Endodermal cell (in vitro differentiated cells): ENCODE measurements around the gene FAHD2A. TPM values are rescaled to one million over a fixed set of nuclear protein-coding genes. Genes with fewer than 3 reads are reported as not detected.

ENCODE experiments used
- DNase-seq: peaks from one replicate; pipeline ENCODE4 v3.0.0-alpha.2; 2017
- H3K27ac ChIP-seq: 2 replicates; pipeline ENCODE4 v1.5.1; 2013; ENCODE audit warnings: mild to moderate bottlenecking, low read depth, low read length, moderate library complexity
- H3K27me3 ChIP-seq: 2 replicates; pipeline ENCODE4 v1.6.1; 2013; ENCODE audit warnings: mild to moderate bottlenecking, low read length, moderate library complexity; ENCODE audit not compliant: insufficient read depth, control insufficient read depth, poor library complexity, severe bottlenecking
- H3K36me3 ChIP-seq: 2 replicates; pipeline ENCODE4 v1.7.0; 2013; ENCODE audit warnings: mild to moderate bottlenecking, low read length, moderate library complexity; ENCODE audit not compliant: control insufficient read depth, insufficient read depth
- H3K4me1 ChIP-seq: one replicate; pipeline ENCODE4 v1.7.0; 2013; ENCODE audit warnings: low read length; ENCODE audit not compliant: control insufficient read depth, insufficient read depth
- H3K4me3 ChIP-seq: 2 replicates; pipeline ENCODE4 v1.5.1; 2013; ENCODE audit warnings: mild to moderate bottlenecking, low read length, moderate library complexity
- H3K9ac ChIP-seq: 2 replicates; pipeline ENCODE4 v1.6.1; 2013; ENCODE audit warnings: mild to moderate bottlenecking, low read length, moderate library complexity; ENCODE audit not compliant: poor library complexity, severe bottlenecking; ENCODE audit errors: extremely low read depth
- H3K9me3 ChIP-seq: 2 replicates; pipeline ENCODE4 v1.6.1; 2013; ENCODE audit warnings: mild to moderate bottlenecking, low read length, moderate library complexity; ENCODE audit not compliant: control insufficient read depth
- H3K27ac Mint-ChIP-seq: 2 replicates; pipeline ENCODE4 v1.8.0; 2020; ENCODE audit warnings: mixed read lengths
- H3K27me3 Mint-ChIP-seq: 2 replicates; pipeline ENCODE4 v1.8.0; 2021; ENCODE audit warnings: mild to moderate bottlenecking, mixed read lengths; ENCODE audit not compliant: insufficient read depth
- H3K36me3 Mint-ChIP-seq: 2 replicates; pipeline ENCODE4 v1.8.0; 2020; ENCODE audit warnings: low read depth, mixed read lengths
- H3K4me1 Mint-ChIP-seq: 2 replicates; pipeline ENCODE4 v1.8.0; 2020; ENCODE audit warnings: mixed read lengths
- H3K4me3 Mint-ChIP-seq: 2 replicates; pipeline ENCODE4 v1.8.0; 2020; ENCODE audit warnings: mild to moderate bottlenecking, moderate library complexity, mixed read lengths
- H3K9me3 Mint-ChIP-seq: 2 replicates; pipeline ENCODE4 v1.8.0; 2020; ENCODE audit warnings: mild to moderate bottlenecking, mixed read lengths
- WGBS, 2 experiments: methylation state at CpG; one replicate each; pipeline versions ENCODE4 v1.1.5 to v1.1.7; 2013; ENCODE audit warnings: missing lambda C conversion rate in 2 of 2, mixed read lengths in 1 of 2; ENCODE audit not compliant: insufficient coverage in 1 of 2, insufficient read length in 1 of 2; 5-methylcytosine and 5-hydroxymethylcytosine counted together
- total RNA-seq, 2 donors: library from RNA; stranded (reverse); fragmentation: NEBNext Ultra II Directional in 1 of 2; extraction: Animal tissue kit (Norgen Biotek cat#: 25700) in 1 of 2; gene quantifications; 2 replicates in 1 of 2; 3 replicates in 1 of 2; pipeline ENCODE4 v1.2.1, GENCODE V29; 2021
- TF ChIP-seq, protein P1 (sequence below): fragments of 200-600 bp; sonication (generic); conservative IDR thresholded peaks from 2 replicates; pipeline ENCODE4 v1.5.0; 2021; ENCODE audit warnings: antibody characterized with exemption, mild to moderate bottlenecking

Gene FAHD2A
- total RNA-seq, 2 donors from 2014 or later: 45.2 to 49.4 TPM

GRCh38 chr2:95384854-95385569 lies 17.5 kb upstream of the FAHD2A start:
- TF ChIP-seq, protein P1, sequence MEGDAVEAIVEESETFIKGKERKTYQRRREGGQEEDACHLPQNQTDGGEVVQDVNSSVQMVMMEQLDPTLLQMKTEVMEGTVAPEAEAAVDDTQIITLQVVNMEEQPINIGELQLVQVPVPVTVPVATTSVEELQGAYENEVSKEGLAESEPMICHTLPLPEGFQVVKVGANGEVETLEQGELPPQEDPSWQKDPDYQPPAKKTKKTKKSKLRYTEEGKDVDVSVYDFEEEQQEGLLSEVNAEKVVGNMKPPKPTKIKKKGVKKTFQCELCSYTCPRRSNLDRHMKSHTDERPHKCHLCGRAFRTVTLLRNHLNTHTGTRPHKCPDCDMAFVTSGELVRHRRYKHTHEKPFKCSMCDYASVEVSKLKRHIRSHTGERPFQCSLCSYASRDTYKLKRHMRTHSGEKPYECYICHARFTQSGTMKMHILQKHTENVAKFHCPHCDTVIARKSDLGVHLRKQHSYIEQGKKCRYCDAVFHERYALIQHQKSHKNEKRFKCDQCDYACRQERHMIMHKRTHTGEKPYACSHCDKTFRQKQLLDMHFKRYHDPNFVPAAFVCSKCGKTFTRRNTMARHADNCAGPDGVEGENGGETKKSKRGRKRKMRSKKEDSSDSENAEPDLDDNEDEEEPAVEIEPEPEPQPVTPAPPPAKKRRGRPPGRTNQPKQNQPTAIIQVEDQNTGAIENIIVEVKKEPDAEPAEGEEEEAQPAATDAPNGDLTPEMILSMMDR: peak; percentile 35
- Mint-ChIP-seq H3K9me3 (no peaks in the 10 kb centered on the region), H3K4me1 (peaks cover 2% of the 10 kb centered on the region), H3K27me3 (peaks cover 25% of the 10 kb centered on the region), H3K27ac (no peak overlapping the region), H3K4me3 (no peak overlapping the region), H3K36me3 (no peaks in the 10 kb centered on the region)
- no peak overlapping the region for H3K27ac ChIP-seq
- no peaks in the 10 kb centered on the region for H3K9me3 ChIP-seq
- no peaks in the 10 kb centered on the region for H3K4me1 ChIP-seq
- H3K9ac ChIP-seq: no peak overlapping the region
- H3K27me3 ChIP-seq: no peaks in the 10 kb centered on the region
- no peaks in the 10 kb centered on the region for H3K36me3 ChIP-seq
- no peak overlapping the region for H3K4me3 ChIP-seq
- peak; percentile 75 for DNase-seq
- WGBS, 2 experiments: 83 to 84% methylated on average over 5 to 11 of the region's 12 CpGs

GRCh38 chr2:95385570-95385984 lies 16.9 kb upstream of the FAHD2A start:
- H3K36me3 Mint-ChIP-seq: no peaks in the 10 kb centered on the region
- no peaks in the 10 kb centered on the region for H3K9me3 ChIP-seq
- peaks cover 2% of the 10 kb centered on the region for H3K4me1 Mint-ChIP-seq
- no peak overlapping the region for H3K9ac ChIP-seq
- WGBS, 2 experiments: 89% methylated on average over 12 of the region's 12 CpGs; no CpG with 5 or more reads in 1 of the 2 experiments
- no peak overlapping the region for H3K27ac ChIP-seq
- no peak overlapping the region for H3K4me3 Mint-ChIP-seq
- H3K27me3 Mint-ChIP-seq: peaks cover 28% of the 10 kb centered on the region
- H3K4me3 ChIP-seq: no peak overlapping the region
- DNase-seq: no peak
- TF ChIP-seq, protein P1: no peak
- no peaks in the 10 kb centered on the region for H3K36me3 ChIP-seq
- H3K9me3 Mint-ChIP-seq: no peaks in the 10 kb centered on the region
- H3K27ac Mint-ChIP-seq: no peak overlapping the region
- H3K27me3 ChIP-seq: no peaks in the 10 kb centered on the region
- no peaks in the 10 kb centered on the region for H3K4me1 ChIP-seq

- no peak overlapping the region for H3K27ac ChIP-seq
- no peak for DNase-seq
- H3K4me1 Mint-ChIP-seq: peaks cover 2% of the 10 kb centered on the region
- no peak overlapping the region for H3K4me3 ChIP-seq
- H3K36me3 ChIP-seq: no peaks in the 10 kb centered on the region
- no peaks in the 10 kb centered on the region for H3K36me3 Mint-ChIP-seq
- H3K9me3 Mint-ChIP-seq: no peaks in the 10 kb centered on the region
- no peak overlapping the region for H3K4me3 Mint-ChIP-seq
- TF ChIP-seq, protein P1: no peak
- H3K4me1 ChIP-seq: no peaks in the 10 kb centered on the region
- H3K27ac Mint-ChIP-seq: no peak overlapping the region
- 88 to 91% methylated on average over 2 to 6 of the region's 6 CpGs for WGBS, 2 experiments
- no peak overlapping the region for H3K9ac ChIP-seq
- H3K27me3 ChIP-seq: no peaks in the 10 kb centered on the region
- peaks cover 28% of the 10 kb centered on the region for H3K27me3 Mint-ChIP-seq
- no peaks in the 10 kb centered on the region for H3K9me3 ChIP-seq
These were observed 16.5 kb upstream of the FAHD2A start for GRCh38 chr2:95386031-95386430.
